Astrocyte (in vitro differentiated cells and primary cell): ENCODE measurements around the gene RASL10B.

Experiments
- EZH2 ChIP-seq: IDR thresholded peaks from 2 replicates; pipeline ENCODE4 v1.6.1; 2012; ENCODE audit warnings: mild to moderate bottlenecking, low read length, inconsistent platforms; ENCODE audit not compliant: insufficient read depth
- TF ChIP-seq, protein P1 (sequence below): IDR thresholded peaks from 2 replicates; pipeline ENCODE4 v1.5.1; 2011; ENCODE audit warnings: low read depth, mild to moderate bottlenecking, inconsistent platforms, low read length, moderate library complexity; ENCODE audit not compliant: insufficient read depth

DNA sequence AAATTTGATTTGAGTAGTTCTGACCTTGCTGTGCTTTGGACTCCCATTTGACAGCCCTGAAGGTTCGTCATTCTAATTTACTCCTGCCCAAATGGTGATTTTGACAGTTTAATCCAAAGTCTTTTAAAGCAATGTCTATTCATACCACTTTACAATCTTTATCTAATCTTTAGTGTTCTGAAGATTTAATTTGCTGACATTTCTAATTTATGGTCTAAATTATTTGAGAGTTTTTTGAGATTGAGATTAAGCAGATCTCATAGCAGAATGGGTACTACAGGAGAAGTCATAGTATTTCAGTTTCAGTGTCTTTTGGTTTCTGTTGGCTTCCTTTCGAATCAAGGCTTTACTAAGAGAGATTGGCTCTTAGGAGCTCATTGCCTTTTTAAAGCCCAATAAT lies 32.6 kb upstream of the RASL10B start:
- TF ChIP-seq, protein P1, sequence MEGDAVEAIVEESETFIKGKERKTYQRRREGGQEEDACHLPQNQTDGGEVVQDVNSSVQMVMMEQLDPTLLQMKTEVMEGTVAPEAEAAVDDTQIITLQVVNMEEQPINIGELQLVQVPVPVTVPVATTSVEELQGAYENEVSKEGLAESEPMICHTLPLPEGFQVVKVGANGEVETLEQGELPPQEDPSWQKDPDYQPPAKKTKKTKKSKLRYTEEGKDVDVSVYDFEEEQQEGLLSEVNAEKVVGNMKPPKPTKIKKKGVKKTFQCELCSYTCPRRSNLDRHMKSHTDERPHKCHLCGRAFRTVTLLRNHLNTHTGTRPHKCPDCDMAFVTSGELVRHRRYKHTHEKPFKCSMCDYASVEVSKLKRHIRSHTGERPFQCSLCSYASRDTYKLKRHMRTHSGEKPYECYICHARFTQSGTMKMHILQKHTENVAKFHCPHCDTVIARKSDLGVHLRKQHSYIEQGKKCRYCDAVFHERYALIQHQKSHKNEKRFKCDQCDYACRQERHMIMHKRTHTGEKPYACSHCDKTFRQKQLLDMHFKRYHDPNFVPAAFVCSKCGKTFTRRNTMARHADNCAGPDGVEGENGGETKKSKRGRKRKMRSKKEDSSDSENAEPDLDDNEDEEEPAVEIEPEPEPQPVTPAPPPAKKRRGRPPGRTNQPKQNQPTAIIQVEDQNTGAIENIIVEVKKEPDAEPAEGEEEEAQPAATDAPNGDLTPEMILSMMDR: no peak
- TF ChIP-seq EZH2: no peak
